ENCODE data around the gene EFCAB12.
"Not testable (repeated sequence)": the region's sequence is repeated elsewhere in the genome, so short reads cannot be mapped to it uniquely, and the experiment has no call there.

EFCAB12 gene

GRCh38 chr3:129421236-129421883, 7.1 kb downstream of the EFCAB12 start:
- DNase-seq (ENCODE audit: low read depth, low spot score): no peak

DNA sequence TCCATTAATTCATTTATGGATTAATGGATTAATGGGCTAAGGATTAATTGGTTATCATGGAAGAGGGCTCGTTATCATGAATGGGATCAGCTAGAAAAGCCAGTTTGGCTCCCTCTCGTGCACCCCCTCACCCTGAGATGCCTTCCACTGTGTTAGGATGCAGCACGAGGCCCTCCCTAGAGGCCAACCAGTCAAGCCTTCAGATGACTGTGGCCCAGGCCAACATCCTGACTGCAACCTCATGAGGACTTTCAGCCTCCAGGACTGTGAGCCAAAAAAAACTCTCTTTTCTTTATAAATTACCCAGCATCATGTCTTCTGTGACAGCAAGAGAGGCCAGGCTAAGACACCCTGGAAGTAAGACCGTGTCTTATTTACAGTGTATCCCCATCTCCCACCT, 9.0 kb downstream of the EFCAB12 start:
- DNase-seq (ENCODE audit: low read depth, low spot score): no peak

DNA sequence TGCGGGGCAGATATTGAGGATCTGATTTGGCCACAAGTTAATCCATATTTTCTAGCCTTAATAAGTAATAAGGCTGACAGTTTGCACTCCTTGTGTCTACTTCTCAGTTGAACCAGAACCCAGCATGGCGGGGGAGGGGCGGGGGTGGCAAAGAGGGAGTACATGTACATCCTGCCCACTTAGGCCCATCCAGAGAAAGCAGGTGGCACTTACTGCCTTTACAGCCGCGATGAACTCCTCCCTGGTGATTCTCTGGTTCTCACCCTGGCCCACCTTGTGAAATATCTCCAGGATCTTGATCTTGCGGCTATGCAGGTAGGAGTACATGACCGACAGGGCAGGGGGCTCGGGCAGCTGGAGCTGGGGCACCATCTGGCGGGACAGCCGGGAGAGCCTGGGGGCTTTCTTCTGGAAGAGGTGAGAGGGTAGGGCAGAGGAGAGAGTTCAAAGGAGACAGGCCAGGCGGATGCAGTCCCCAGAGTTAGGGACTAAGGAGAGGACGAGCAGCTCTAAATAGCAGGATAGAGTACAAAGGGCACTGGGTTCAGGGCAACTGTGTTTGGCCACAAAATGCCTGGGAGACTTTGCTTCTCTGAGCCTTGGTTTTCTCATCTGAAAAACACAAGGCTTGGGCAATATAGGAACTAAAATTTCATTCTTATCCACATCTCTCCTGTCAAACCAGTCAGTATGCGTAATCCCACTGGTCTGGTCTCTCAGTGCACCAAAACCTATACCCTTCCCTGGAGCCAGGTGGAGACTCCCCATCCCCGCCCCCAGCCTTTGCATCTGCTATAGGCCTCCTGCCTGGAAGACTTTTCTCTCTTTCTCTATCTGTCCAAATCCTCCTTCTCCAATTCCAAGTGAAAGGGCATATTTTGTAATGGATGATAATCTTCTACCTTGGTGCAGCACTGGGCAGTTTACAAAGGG, 10.1 kb downstream of the EFCAB12 start:
- no peak for DNase-seq (ENCODE audit: low read depth, low spot score)

GRCh38 chr3:129417326-129417725, 11.1 kb downstream of the EFCAB12 start:
- no peak for DNase-seq (ENCODE audit: low read depth, low spot score)

DNA sequence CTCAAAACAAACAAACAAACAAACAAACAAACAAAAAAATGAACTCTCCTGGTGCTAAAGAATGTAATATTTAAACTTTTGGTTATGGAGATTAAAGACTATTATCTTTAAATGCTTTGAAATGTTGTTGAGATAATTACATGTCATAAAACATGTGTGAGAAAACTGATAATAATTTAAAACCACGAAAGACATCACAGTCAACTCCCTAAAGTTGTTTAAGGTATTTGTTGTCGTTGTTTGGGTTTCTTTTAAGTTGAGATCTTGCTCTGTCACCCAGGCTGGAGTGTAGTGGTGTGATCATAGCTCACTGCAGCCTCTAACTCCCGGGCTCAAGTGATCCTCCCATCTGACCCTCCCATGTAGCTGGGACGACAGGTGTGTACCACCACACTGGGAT, 12.0 kb downstream of the EFCAB12 start:
- no peak for DNase-seq (ENCODE audit: low read depth, low spot score)

GRCh38 chr3:129415830-129416229, 12.6 kb downstream of the EFCAB12 start:
- DNase-seq (ENCODE audit: low read depth, low spot score): no peak

- no peak for DNase-seq (ENCODE audit: low read depth, low spot score)
Observed at GRCh38 chr3:129415378-129415777, 13.1 kb downstream of the EFCAB12 start.

- no peak for DNase-seq (ENCODE audit: low read depth, low spot score)
Observed at GRCh38 chr3:129413687-129414506, 14.5 kb downstream of the EFCAB12 start.

DNA sequence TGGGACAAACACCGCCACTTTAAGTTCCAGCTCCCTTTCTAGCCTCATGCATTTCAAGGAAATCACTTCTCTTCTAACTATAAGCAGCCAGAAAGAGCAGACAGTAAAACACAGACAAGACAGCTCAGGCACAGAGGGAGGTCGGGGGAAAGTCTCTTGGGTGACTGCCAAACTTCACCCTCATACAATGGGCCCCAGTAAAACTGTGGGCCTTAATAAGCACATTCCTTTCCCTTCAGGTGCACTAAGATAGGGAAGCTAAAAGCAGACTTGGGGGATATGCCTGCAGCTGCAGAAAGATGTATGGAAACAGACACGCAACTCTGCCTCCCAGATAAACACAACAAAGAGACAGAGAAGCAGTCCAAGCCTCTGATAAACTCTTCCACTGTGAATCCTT, 15.2 kb downstream of the EFCAB12 start:
- not testable (repeated sequence) for DNase-seq (ENCODE audit: low read depth, low spot score)

DNA sequence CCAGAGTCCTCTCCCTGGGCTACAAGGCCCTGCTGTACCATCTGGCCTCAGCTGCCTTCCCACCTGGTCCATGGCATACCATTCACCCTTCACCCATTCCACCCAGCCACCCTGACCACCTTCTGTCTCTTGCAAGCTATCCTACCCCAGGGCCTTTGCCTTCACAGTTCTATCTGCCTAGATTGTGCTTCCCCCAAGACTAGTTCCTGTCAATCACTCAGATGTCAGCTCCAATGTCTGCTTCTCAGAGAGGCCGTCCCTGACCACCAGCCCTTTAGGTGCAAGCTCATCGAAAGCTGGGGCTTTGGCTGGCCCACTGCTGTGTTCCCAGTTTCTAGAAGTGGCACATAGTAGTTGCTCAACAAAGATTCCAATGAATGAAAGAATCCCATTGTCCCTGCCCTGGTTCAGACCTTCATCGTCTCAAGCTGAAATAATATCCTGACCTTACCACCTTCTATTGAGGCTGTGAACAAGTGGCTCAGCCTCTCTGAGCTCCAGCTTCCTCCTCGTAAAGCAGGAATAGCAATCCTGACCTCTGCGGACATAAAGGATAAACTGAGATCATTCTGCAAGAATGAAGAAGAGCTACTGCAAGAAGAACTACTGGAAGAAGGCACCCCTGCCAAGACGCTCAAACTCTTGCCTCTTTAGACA, 15.8 kb downstream of the EFCAB12 start:
- DNase-seq (ENCODE audit: low read depth, low spot score): no peak

GRCh38 chr3:129410971-129411370, 17.5 kb downstream of the EFCAB12 start:
- DNase-seq (ENCODE audit: low read depth, low spot score): no peak

DNA sequence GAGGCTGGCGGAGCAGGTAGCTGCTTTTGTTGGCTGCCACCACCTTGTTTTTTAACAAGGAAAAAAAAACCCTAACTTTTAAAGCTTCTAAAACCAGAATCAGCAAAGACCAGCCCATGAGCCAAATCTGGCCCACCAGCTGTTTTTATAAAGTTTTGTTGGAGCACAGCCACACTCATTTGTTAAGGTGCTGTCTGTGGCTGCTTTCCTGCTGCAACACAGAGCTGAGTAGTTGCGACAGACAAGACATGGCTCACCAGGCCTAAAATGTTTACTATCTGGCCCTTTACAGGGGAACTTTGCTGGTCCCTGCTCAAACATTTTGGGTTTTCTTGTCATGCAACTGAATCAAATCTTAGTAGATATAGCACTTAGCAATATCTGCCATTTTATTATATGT, 18.9 kb downstream of the EFCAB12 start:
- DNase-seq (ENCODE audit: low read depth, low spot score): no peak

DNA sequence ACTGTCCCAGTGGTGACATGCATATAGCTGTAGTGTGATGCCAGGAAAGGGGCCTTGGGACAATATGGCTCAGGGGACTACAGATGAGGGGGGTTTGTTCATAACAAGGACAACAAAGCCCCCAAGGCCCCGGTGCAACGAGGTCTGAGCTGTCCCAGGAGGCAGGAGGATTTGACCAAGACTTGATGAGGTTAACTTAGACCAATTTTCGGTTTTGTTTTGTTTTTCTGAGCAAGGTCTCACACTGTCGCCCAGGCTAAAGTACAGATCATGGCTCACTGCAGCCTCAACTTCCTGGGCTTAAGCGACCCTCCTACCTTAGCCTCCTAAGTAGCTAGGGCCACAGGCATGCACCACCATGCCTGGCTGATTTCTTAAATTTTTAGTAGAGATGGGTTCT, 23.8 kb downstream of the EFCAB12 start:
- DNase-seq (ENCODE audit: low read depth, low spot score): no peak

GRCh38 chr3:129404130-129404529, 24.3 kb downstream of the EFCAB12 start:
- no peak for DNase-seq (ENCODE audit: low read depth, low spot score)

GRCh38 chr3:129403450-129403849, 25.0 kb downstream of the EFCAB12 start:
- no peak for DNase-seq (ENCODE audit: low read depth, low spot score)

DNA sequence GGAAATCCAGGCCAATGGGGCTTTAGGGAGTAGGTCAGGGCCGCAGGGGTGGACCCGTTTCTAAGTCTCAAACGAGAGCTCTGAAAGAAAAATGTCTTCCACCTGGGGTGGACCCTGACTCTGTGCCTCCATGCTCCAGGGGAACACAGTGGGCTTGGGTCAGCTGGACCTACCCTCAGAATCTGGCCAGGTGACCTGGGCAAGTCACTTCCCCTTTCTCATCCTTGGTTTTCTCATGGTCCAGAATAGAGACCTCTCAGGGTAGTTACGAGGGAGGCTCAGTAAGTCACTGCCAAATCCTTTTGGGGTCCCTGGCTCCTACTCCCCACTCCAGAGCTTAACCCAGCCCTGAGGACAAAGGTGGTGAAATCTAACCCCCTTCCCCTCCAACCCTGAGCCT, 25.8 kb downstream of the EFCAB12 start:
- DNase-seq (ENCODE audit: low read depth, low spot score): no peak

DNA sequence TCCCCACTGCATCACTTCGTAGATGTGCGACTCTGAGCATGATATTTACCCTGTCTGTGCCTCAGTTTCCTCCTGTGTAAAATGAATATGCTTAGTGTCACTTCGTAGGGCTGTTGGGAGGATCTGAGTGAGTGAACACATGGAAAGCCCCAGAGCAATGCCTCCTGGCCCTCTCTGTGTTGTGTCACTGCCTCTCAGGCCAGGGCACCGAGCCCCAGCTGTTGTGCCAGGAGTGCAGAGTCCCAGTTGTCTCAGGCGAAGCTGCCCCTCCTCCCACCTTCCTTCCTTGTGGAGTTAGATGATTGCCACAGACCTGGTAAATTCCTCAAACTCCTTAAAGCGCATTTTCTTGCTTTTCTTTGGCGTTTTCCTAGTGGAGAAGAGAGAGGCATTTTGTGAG, 26.2 kb downstream of the EFCAB12 start:
- no peak for DNase-seq (ENCODE audit: low read depth, low spot score)

DNA sequence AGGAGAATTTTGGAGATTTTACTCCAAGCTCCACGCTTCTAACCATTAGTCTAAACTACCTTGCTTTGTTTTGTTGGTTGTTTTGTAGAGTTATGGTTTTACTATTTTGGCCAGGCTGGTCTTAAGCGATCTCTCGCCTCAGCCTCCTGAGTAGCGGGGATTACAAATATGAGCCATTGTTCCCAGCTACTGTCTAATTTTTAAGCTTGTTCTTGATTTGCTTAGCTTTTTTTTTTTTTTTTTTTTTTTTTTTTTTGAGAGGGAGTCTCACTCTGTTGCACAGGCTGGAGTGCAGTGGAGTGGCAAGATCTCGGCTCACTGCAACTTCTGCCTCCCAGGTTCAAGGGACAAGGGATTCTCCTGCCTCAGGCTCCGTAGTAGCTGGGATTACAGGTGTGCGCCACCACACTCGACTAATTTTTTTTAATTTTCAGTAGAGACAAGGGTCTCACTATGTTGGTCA, 28.5 kb downstream of the EFCAB12 start:
- DNase-seq (ENCODE audit: low read depth, low spot score): no peak

DNA sequence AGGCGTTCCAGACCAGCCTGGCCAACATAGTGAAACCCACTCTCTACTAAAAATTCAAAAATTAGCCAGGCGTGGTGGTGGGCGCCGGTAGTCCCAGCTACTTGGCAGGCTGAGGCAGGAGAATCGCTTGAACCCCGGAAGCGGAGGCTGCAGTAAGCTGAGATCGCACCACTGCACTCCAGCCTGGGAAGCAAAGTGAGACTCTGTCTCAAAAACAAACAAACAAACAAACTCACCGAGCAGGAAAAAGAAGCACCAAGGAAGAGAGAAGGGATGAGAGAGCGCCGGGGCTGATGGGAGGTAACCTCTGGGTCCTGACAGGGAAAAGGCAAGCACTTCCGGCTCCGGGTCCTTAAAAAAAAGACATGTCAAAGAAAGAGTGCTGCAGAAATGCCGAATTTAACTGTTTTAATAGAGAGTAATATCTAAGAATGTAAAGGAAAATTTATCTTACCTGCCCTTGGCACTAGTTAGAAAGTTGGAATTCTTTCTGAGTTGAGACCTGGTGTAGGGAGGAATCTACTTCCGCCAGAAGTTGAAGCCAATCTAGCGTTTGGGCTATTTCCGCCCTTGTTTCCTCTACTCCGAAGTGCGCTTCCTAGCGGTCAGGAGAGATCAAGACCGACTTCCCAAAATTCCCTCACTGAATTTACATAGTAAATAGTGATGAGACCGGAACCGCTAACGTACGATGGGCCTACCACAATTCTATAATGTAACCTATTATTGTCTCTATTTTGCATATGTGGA, 29.1 kb downstream of the EFCAB12 start:
- peak; percentile 91 for DNase-seq (ENCODE audit: low read depth, low spot score)

DNA sequence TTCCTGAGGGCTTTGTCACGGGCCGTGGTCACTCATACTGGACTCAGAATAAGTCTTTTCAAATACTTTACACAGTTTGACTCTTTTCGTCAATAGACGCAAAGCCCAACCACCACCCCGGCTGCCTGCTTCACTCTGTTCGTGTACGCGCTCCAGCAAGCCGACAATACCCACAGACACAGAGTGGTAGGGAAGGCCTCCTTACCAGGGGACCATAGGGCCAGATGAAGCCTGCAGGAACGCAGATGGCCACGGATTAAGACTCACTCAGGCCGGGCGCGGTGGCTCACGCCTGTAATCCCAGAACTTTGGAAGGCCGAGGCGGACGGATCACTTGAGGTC, 29.7 kb downstream of the EFCAB12 start:
- DNase-seq (ENCODE audit: low read depth, low spot score): no peak

All from smooth muscle cell of the brain vasculature (primary cell).